Testis (tissue), 2 donors: ENCODE data around the gene PLB1.

ENCODE experiments used
- CTCF ChIP-seq, 3 experiments: fragments of 450-650 bp in 2 of 3; fragments of 200-600 bp in 1 of 3; sonication (generic) in 1 of 3; IDR thresholded peaks; one replicate each; pipeline ENCODE4 v1.5.1; 2016 to 2019; ENCODE audit warnings: antibody characterized with exemption in 3 of 3, mild to moderate bottlenecking in 2 of 3, moderate library complexity in 1 of 3
- POLR2A ChIP-seq: fragments of 450-650 bp; IDR thresholded peaks from one replicate; pipeline ENCODE4 v1.6.1; 2017; ENCODE audit warnings: antibody characterized with exemption, mild to moderate bottlenecking, moderate library complexity

GRCh38 chr2:28538652-28539051 lies 42.8 kb downstream of the PLB1 start:
- TF ChIP-seq CTCF (IDR thresholded peaks at IDR 0.05): no peak
- TF ChIP-seq POLR2A: no peak
